NCI-H128 (cell line): ENCODE data around the gene RBM42.
A peak's percentile ranks its signal among the peaks of the same experiment; 100 is the strongest.
"Not testable (repeated sequence)": the region's sequence is repeated elsewhere in the genome, so short reads cannot be mapped to it uniquely, and the experiment has no call there.

Source experiments
- DNase-seq: peaks from one replicate; lab custom pipeline; 2025; ENCODE audit not compliant: unreplicated experiment; lab: John Stamatoyannopoulos, UW

RBM42 gene

DNA sequence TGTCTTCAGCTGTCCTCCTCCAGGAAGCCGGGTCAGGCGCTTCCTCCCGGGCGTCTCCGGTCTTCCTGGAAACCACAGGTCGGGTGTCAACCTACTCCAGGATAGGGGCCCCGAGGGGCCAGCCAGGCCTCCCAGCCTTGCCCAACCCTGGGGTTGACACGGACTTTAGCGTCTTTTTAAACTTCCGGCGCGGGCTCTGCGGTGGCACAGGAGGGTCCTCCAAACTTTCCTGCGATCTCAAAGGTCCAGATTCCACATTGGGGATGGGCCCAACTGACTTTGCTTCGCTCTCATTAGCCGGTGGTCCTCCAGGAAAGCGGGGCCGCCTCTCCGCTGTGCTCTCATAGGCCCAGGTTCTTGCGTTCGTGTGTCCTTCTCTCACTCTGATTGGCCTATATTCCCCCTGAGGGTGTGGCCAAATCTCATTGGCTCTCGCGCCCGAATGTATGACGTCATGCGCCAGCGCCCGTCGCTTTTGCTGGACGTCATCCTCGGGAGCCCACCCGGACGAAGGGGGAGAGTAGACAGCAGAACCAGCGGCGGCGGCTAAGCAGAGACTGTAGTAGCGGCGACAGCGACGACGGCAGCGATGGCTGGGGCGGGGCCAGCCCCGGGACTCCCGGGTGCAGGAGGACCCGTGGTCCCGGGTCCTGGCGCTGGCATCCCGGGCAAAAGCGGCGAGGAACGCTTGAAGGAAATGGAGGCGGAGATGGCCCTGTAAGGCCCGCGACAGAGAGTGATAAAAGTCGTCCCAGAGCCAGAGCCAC is at the start of gene RBM42:
Gene RBM42 (plus strand): TSS at position 472 of the 767 bp plus-strand sequence. CDS start 118 bp downstream, at position 590.
- peak; percentile 99 for DNase-seq

DNA sequence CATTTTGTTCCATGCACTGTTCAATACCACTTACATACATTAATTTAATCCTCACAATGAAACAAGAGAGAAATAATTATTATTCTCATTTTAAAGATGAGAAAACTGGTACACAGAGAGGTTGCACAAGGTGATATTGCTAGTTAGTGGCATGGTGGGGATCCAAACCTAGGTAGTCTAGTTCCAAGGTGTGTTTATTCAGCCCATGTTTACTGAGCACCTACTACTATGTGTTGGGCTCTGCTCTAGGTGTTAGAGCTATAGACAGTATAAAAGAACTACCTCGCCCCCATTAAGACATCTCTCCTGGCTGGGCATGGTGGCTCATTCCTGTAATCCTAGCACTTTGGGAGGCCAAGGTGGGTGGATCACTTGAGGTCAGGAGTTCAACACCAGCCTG is 46.1 kb upstream of the RBM42 start:
- DNase-seq: no peak

- no peak for DNase-seq
Observed at GRCh38 chr19:35585848-35586247, 43.0 kb upstream of the RBM42 start, which contains the start of gene PMIS2. PMIS2 (plus strand) TSS chr19:35586173; CDS start chr19:35586260, 87 bp downstream.

DNA sequence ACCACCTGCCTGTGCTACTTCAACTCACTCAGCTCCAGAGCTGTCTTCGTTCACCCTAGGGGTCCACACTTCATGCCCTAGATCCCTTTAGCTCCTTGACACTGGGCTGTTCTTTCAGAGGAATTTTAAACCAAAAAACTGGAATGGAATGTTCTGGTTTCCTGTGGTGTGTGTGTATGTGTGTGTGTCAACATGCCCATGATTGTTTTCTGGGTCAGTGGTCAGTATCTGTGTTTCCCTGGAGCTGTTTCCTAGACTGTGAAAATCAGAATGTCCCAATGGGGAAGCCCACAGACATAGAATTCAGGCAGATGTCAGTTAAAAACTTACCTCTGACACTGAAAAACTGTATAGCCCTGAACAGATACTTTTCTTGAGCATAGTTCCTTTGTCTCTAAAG is 41.5 kb upstream of the RBM42 start:
- DNase-seq: no peak

- DNase-seq: no peak
Observed at GRCh38 chr19:35590875-35591274, 38.0 kb upstream of the RBM42 start.

DNA sequence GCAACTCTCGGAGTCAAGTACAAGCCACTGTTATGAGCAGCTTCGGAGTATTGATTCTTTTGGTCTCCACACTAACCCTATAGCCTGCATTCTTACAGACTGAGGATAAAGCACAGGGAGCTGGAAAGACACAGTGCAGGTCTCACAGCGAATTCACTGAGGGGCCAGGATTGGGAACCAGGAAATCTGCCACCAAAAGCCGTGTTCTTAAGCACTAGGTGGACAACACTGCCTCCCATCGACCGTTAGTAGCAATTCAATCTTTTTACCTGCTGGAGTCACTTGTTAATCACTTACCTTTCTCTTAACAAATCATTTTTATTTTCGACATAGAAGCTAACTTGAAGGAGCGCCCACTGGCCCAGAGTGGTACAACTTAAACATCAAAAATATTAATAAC is 36.6 kb upstream of the RBM42 start:
- no peak for DNase-seq

- not testable (repeated sequence) for DNase-seq
Observed at GRCh38 chr19:35595026-35595425, 33.8 kb upstream of the RBM42 start.

- no peak for DNase-seq
Observed at GRCh38 chr19:35595928-35596327, 32.9 kb upstream of the RBM42 start.

GRCh38 chr19:35596366-35596999 is 32.4 kb upstream of the RBM42 start:
- no peak for DNase-seq

- no peak for DNase-seq
Observed at GRCh38 chr19:35601971-35602370, 26.9 kb upstream of the RBM42 start.

- DNase-seq: not testable (repeated sequence)
Observed at GRCh38 chr19:35604436-35604835, 24.4 kb upstream of the RBM42 start.

DNA sequence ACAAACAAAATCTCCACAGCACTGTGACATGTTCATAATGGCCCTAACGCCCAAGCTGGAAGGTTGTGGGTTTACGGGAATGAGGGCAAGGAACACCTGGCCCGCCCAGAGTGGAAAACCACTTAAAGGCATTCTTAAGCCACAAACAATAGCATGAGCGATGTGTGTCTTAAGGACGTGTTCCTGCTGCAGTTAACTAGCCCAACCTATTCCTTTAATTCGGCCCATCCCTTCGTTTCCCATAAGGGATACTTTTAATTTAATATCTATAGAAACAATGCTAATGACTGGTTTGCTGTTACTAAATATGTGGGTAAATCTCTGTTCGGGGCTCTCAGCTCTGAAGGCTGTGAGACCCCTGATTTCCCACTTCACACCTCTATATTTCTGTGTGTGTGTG is 21.7 kb upstream of the RBM42 start:
- not testable (repeated sequence) for DNase-seq

GRCh38 chr19:35607661-35608060 is 21.2 kb upstream of the RBM42 start:
- no peak for DNase-seq

DNA sequence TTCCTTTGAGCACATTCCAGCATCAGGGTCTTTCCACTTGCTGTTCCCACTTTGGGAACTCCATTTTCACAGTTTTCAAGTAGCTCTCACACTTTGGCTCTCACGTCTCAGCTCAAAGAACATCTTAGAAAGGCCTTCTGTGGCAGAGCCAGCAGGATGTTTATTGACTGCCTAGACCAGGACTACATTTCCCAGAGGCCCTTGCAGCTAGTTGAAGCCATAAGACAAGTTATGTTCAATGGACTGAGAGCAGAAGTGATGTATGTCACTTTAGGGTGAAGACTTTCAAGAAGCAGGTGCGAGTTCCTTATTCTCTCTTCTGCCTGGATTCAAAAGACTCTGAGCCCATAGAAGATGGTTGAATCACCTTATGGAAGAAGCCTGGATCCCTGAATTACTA is 20.6 kb upstream of the RBM42 start:
- no peak for DNase-seq

DNA sequence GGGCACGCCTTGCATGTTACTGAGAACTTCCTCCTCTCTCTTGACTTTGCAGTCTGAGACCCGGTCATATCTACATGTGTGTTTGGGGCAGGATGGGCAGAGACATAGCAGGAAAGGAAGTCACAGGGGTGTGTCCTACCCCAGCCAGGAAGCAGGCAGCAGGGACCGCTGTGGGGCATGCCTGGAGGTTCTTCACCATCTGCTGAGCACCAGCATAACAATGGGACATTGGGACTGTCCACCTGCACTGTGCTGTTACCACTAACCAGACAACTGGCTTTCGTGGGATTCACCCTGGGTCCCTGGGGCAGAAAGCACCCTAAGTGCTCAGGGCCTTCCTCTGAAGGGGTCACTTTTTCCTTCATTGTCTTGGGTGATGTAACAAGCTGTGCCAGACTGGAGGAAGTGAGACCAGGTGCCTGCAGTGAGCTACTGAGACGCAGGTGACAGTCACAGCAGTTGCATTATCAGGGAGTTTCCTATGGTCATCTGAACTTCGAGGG is 18.9 kb upstream of the RBM42 start:
- DNase-seq: no peak

DNA sequence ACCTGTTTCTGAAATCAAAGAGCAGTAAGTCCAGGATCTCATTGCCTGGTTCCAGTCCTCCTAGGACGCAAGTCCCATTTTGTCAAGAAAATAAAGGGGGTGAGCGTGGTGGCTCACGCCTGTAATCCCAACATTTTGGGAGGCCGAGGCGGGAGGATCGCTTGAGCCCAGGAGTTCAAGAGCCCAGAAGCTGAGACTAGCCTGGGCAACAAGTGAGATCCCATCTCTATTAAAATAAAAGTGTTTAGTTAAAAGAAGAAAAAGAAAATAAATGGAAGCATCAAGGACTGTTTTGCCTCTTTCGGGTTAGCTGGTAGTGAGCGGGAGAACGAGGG is 16.6 kb upstream of the RBM42 start:
- DNase-seq: no peak

DNA sequence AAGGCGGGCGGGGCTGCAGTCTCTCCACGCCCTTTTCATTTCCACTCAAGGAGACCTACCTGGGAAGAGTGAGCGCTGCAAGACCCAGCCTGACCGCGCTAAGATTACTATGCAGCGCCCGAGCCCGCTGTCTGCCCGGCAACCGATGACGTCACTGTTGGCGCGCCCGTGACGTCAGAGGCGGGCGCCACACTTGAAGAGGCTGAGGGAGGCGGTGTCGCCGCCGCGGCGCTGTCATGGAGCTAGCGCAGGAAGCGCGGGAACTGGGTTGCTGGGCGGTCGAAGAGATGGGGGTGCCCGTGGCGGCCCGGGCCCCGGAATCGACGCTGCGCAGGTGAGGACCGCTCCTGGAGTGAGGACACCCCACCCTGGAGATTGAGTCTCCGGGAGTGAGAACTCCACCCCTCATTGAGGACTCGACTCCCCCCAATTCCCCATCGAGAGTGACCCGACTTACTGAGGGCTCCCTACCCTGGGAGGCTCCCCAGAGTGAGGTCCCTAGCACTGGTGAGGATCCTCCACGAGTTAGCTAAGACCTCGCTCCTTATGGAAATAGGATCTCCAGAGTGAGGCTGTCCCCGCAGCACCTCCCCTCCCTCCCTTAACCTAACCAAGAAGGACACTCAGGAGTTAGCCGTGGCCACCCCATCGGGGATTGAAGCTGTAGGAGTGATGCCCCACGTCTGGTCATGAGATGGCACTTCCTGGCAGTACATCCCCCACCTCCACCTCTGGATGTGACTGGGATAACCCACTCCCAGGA is 16.1 kb upstream of the RBM42 start, which contains the start of gene HAUS5:
Gene HAUS5 (plus strand): TSS at position 177 of the 763 bp plus-strand sequence. CDS start 60 bp downstream, at position 237.
- peak; percentile 79 for DNase-seq

DNA sequence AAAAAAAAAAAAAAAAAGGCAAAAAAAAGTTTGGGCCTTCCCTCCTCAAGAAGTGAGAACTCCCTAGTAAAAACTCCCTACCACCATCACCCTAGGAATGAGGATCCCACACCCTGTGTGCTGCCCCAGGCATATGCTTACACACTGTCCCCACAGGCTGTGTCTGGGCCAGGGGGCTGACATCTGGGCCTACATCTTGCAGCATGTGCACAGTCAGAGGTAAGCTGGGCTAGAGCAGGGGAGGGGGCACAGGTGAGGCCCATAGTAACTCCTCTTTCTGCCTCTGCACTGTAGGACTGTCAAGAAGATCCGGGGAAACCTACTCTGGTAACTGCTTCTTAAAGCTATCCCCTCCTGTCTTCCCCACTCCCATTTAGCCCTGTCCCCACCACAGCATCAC is 15.3 kb upstream of the RBM42 start:
- no peak for DNase-seq

DNA sequence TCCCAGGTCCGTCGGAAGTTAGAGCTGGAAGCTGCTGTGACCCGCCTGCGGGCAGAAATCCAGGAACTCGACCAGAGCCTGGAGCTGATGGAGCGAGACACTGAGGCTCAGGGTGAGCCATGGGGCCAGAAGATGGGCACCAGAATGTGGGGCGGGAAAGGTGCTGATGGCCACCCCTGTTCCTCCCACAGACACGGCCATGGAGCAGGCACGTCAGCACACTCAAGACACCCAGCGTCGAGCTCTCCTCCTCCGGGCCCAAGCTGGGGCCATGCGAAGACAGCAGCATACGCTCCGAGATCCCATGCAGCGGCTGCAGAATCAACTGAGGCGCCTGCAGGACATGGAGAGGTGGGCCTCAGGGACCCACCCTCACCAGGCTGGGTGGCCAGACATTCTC is 13.8 kb upstream of the RBM42 start:
- DNase-seq: no peak

GRCh38 chr19:35618857-35619256 is 10.0 kb upstream of the RBM42 start:
- DNase-seq: no peak

DNA sequence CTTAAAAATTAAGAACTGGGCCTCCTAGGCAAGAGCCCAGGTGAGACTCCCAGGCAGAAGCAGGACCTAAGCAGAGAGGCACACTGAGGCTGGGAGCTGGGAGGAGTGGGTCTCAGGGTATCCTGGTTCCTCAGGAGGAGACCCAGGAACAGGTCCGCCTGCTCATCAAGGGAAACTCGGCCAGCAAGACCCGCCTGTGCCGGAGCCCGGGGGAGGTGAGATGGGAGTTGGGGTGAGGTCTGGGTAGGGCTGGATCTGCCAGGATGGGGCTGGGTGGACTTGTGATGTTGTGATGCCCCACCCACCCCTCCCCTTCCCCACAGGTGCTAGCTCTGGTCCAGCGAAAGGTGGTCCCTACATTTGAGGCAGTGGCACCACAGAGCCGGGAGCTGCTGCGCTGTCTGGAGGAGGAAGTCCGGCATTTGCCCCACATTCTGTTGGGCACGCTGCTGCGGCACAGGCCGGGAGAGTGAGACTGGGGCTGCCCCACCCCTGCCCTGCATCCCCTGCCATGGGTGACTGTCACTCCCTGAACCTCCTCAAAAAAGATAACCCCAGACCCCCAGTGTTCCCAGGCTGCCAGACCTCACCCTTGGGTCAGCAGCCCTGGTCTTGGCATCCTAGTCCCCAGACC is 9.4 kb upstream of the RBM42 start:
- no peak for DNase-seq
